Activated T-helper 17 cell treated with anti-CD3 and anti-CD28 coated beads, Interleukin-2, amount 50 U/mL, for 72 hours (primary cell): ENCODE measurements around the gene TLR5. TPM values are rescaled to one million over a fixed set of nuclear protein-coding genes. Genes with fewer than 3 reads are reported as not detected.

Experiments
- ATAC-seq: fragments of 150-1000 bp; cut with Tn5 transposase; replicated peaks from 2 replicates; pipeline ENCODE4 v1.10.0; 2021; ENCODE audit warnings: mild to moderate bottlenecking, moderate library complexity
- H3K27ac Mint-ChIP-seq: one replicate; pipeline ENCODE4 v1.8.0; 2022; ENCODE audit warnings: mixed read lengths
- H3K27me3 Mint-ChIP-seq: one replicate; pipeline ENCODE4 v1.8.0; 2022; ENCODE audit warnings: mixed read lengths
- H3K36me3 Mint-ChIP-seq: one replicate; pipeline ENCODE4 v1.8.0; 2022; ENCODE audit warnings: low read depth, mild to moderate bottlenecking, mixed read lengths
- H3K4me1 Mint-ChIP-seq: one replicate; pipeline ENCODE4 v1.8.0; 2022; ENCODE audit warnings: mixed read lengths
- H3K4me3 Mint-ChIP-seq: one replicate; pipeline ENCODE4 v1.8.0; 2022; ENCODE audit warnings: mild to moderate bottlenecking, mixed read lengths
- H3K9me3 Mint-ChIP-seq: one replicate; pipeline ENCODE4 v1.8.0; 2022; ENCODE audit warnings: mixed read lengths
- total RNA-seq, 2 donors: library from RNA; stranded (reverse); gene quantifications; one replicate each; pipeline ENCODE4 v1.2.3, GENCODE V29; 2022

The TLR5 gene
- total RNA-seq, 2 donors from 2014 or later = 0.34 TPM; not detected in 1

GRCh38 chr1:223077247-223077833 is 65.7 kb downstream of the TLR5 start:
- H3K27ac Mint-ChIP-seq = no peak overlapping the region
- H3K36me3 Mint-ChIP-seq = no peaks in the 10 kb centered on the region
- no peaks in the 10 kb centered on the region for H3K9me3 Mint-ChIP-seq
- H3K27me3 Mint-ChIP-seq = peaks cover 6% of the 10 kb centered on the region
- H3K4me1 Mint-ChIP-seq = no peaks in the 10 kb centered on the region
- no peak overlapping the region for H3K4me3 Mint-ChIP-seq
- no peak for ATAC-seq

DNA sequence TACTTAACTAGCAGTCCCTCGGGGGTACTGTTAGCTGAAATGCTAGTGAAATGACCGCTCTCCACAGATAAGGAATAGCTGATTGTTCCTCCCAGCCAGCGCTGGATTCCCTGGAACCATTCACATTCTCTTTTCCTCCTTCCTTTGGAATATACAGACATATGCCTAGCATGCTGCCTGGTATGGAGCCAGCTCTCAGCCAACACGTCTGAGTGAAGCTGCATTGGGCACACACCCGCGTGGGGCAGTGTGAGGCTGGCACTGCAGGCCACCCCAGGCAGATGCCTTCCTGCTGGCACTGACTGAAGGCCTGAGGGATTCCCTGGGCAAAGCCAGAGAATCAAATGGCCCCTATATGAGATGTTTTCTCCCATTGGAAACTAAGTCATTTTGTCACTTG is 66.7 kb downstream of the TLR5 start:
- no peak for ATAC-seq
- peaks cover 6% of the 10 kb centered on the region for H3K27me3 Mint-ChIP-seq
- H3K36me3 Mint-ChIP-seq = no peaks in the 10 kb centered on the region
- H3K4me3 Mint-ChIP-seq = no peak overlapping the region
- no peaks in the 10 kb centered on the region for H3K9me3 Mint-ChIP-seq
- no peak overlapping the region for H3K27ac Mint-ChIP-seq
- H3K4me1 Mint-ChIP-seq = no peaks in the 10 kb centered on the region

- no peak overlapping the region for H3K4me3 Mint-ChIP-seq
- peaks cover 6% of the 10 kb centered on the region for H3K27me3 Mint-ChIP-seq
- H3K4me1 Mint-ChIP-seq = no peaks in the 10 kb centered on the region
- ATAC-seq = no peak
- H3K36me3 Mint-ChIP-seq = no peaks in the 10 kb centered on the region
- no peak overlapping the region for H3K27ac Mint-ChIP-seq
- no peaks in the 10 kb centered on the region for H3K9me3 Mint-ChIP-seq
These were observed 67.2 kb downstream of the TLR5 start for GRCh38 chr1:223075834-223076233.

DNA sequence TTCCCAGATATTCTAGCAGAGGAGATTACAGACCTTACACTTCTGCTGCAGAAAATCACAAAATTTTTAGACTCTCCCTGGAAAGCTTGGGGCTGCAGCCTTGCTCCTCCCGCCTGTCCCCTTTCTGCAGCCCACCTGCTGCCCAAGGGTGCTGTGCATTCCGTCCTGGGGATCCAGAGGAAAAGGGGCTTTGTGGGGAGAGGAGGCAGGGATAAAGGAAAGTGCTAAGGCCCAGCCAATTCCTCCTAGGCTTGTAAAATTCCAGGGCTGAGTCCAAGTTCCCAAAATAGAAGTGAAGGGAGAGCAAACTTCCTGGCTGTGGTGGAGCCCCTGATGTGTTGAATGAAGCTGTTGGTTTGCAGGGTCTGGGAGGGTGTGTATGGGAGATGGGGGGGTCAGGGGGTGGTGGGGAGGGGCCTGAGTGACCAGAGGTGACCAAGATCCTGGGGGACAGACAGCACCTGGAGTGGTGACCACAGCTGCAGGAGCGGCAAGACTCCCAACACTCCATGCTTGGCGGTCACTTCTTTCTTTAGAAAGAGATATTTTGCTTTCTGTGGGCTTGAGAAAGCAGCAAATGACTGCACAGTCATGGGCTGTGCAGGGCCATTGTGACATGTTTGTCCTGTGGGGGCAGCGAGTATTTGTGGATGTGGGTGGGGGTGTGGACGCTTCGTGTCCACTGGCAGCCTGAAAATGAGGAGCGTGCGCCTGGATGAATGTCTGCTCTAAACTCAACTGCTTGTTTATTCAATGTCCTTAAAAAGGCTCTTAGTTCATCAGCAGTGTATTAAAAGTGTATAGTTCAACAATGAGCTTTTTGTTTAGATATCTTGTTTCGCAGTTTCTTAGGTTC is 68.4 kb downstream of the TLR5 start:
- H3K36me3 Mint-ChIP-seq = no peaks in the 10 kb centered on the region
- H3K4me1 Mint-ChIP-seq = no peaks in the 10 kb centered on the region
- ATAC-seq = no peak
- H3K9me3 Mint-ChIP-seq = no peaks in the 10 kb centered on the region
- H3K27me3 Mint-ChIP-seq = peaks cover 6% of the 10 kb centered on the region
- H3K27ac Mint-ChIP-seq = no peak overlapping the region
- no peak overlapping the region for H3K4me3 Mint-ChIP-seq

DNA sequence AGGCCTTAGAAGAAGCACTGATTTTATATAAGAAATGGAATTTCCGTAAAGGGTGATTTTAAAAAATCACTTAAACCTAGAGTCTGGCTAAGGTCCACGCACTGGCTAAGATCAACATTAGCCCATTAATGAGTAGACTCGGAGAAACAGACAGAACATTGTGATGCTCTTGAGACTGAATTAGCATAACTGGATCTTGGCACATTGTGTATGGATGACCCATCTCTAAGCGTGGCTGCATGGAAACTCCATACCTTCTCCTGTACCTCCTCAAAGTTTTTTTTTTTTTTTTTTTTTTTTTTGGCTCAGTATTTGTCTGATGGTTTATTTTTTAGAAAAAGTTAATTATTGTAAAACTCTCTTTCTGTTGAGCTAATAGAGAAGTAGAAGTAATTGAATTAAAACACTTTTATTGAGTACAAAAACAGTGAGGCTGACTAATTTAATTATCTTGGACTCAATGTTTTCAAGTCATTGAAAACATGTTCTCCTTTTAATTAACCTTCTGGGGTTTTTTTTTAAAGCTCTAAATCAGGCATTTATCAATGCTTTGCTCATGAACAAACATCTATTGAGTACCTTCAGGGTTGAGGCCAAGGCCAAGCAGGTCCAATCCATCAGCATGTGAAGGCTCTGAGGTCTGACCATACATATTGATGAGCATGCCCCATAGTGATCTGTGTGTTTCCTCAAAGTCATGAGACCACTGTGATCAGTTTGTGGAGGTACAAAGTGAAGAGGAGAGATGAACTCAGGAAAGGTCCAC is 74.0 kb downstream of the TLR5 start:
- H3K27ac Mint-ChIP-seq = no peak overlapping the region
- no peaks in the 10 kb centered on the region for H3K27me3 Mint-ChIP-seq
- H3K36me3 Mint-ChIP-seq = no peaks in the 10 kb centered on the region
- no peaks in the 10 kb centered on the region for H3K9me3 Mint-ChIP-seq
- no peak overlapping the region for H3K4me3 Mint-ChIP-seq
- no peak for ATAC-seq
- H3K4me1 Mint-ChIP-seq = no peaks in the 10 kb centered on the region

GRCh38 chr1:223067914-223068313 is 75.1 kb downstream of the TLR5 start:
- Mint-ChIP-seq H3K4me1 (no peaks in the 10 kb centered on the region), H3K9me3 (no peaks in the 10 kb centered on the region), H3K27me3 (no peaks in the 10 kb centered on the region), H3K4me3 (no peak overlapping the region), H3K27ac (no peak overlapping the region), H3K36me3 (no peaks in the 10 kb centered on the region)
- no peak for ATAC-seq

- Mint-ChIP-seq H3K27ac (no peak overlapping the region), H3K27me3 (no peaks in the 10 kb centered on the region), H3K4me3 (no peak overlapping the region), H3K4me1 (no peaks in the 10 kb centered on the region), H3K9me3 (no peaks in the 10 kb centered on the region), H3K36me3 (no peaks in the 10 kb centered on the region)
- no peak for ATAC-seq
These were observed 76.6 kb downstream of the TLR5 start for GRCh38 chr1:223066415-223066814.

DNA sequence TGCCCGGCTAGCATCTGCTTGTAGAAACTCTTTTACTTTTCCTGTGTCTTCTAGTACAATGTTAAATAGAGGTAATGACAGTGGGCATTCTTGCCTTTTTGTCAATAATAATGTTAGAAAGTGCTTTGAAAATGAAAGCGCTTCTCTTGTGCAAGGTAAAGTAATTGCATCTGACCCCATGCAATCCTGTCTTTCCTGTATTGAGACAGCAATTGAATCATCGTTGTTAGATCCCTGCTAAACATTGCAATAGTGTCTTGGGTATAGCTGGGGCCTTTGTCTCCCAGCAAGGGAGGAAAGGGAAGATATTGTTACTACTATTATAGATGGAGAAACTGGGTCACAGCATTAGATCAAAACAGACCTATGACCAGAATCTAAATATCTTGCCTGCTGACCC is 80.9 kb downstream of the TLR5 start:
- Mint-ChIP-seq H3K4me1 (no peaks in the 10 kb centered on the region), H3K9me3 (no peaks in the 10 kb centered on the region), H3K27ac (no peak overlapping the region), H3K36me3 (no peaks in the 10 kb centered on the region), H3K4me3 (no peak overlapping the region), H3K27me3 (peaks cover 3% of the 10 kb centered on the region)
- ATAC-seq = no peak

DNA sequence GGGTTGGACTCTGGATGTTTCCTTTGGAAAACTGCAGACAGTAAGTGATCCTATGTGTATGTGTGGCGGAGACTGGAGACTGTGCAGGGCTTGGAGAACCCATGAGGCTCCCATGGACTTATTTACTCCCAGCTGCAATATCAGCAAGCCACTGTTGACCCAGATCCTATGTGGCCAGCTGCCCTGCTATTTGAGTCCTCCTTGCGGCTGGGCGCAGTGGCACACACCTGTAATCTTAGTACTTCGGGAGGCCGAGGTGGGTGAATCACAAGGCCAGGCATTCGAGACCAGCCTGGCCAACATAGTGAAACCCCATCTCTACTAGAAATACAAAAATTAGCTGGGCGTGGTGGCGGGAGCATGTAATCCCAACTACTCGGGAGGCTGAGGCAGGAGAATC is 83.5 kb downstream of the TLR5 start:
- no peak for ATAC-seq
- H3K27ac Mint-ChIP-seq = no peak overlapping the region
- peaks cover 3% of the 10 kb centered on the region for H3K27me3 Mint-ChIP-seq
- no peaks in the 10 kb centered on the region for H3K4me1 Mint-ChIP-seq
- no peaks in the 10 kb centered on the region for H3K9me3 Mint-ChIP-seq
- H3K4me3 Mint-ChIP-seq = no peak overlapping the region
- H3K36me3 Mint-ChIP-seq = no peaks in the 10 kb centered on the region

Other genes with a start within 250 kb of the TLR5 start
- gene SUSD4, start 220.9 kb upstream of the TLR5 start, total RNA-seq = under 1 TPM; 0.11 to 0.42 TPM